Lower lobe of right lung (tissue), 2 donors: ENCODE results near the gene CLSTN2. TPM values are rescaled to one million over a fixed set of nuclear protein-coding genes. Genes with fewer than 3 reads are reported as not detected.

Experiments used
- ATAC-seq, 2 donors: fragments of 200-7000 bp; cut with Tn5 transposase; one replicate each; pipeline ENCODE4 v1.9.1; 2020 to 2022; ENCODE audit warnings: mild to moderate bottlenecking in 2 of 2, moderate library complexity in 2 of 2
- DNase-seq: peaks from one replicate; pipeline ENCODE4 v3.0.0-alpha.2; 2020
- H3K27ac ChIP-seq: fragments of 200-600 bp; one replicate; pipeline ENCODE4 v1.8.0; 2022
- H3K27me3 ChIP-seq: fragments of 200-600 bp; one replicate; pipeline ENCODE4 v1.8.0; 2022; ENCODE audit warnings: low read depth
- H3K36me3 ChIP-seq: fragments of 200-600 bp; one replicate; pipeline ENCODE4 v1.8.0; 2022; ENCODE audit warnings: mild to moderate bottlenecking
- H3K4me1 ChIP-seq: fragments of 200-600 bp; one replicate; pipeline ENCODE4 v1.8.0; 2022
- H3K4me3 ChIP-seq: fragments of 200-600 bp; one replicate; pipeline ENCODE4 v1.8.0; 2022; ENCODE audit warnings: mild to moderate bottlenecking
- H3K9me3 ChIP-seq: fragments of 200-600 bp; one replicate; pipeline ENCODE4 v1.8.0; 2022
- intact Hi-C: fragments of 100-400 bp; cut with DNase I; formaldehyde crosslinking; loops from one replicate; pipeline ENCODE4 v1.11.0; 2022
- total RNA-seq: library from RNA; stranded (reverse); fragmentation: NEBNext Ultra II Directional; extraction: Animal tissue kit (Norgen Biotek cat#: 25700); gene quantifications from one replicate; pipeline ENCODE4 v1.2.1, GENCODE V29; 2021
- TF ChIP-seq, protein P1 (sequence below): fragments of 200-600 bp; IDR thresholded peaks from one replicate; pipeline ENCODE4 v1.8.0; 2022; ENCODE audit warnings: antibody characterized with exemption, mild to moderate bottlenecking
- donor health status: DM: no; HTN: yes; CAD: no; lungs with severe emphysema.

The CLSTN2 gene
- total RNA-seq, 1 donor from 2014 or later = 4.5 TPM

DNA sequence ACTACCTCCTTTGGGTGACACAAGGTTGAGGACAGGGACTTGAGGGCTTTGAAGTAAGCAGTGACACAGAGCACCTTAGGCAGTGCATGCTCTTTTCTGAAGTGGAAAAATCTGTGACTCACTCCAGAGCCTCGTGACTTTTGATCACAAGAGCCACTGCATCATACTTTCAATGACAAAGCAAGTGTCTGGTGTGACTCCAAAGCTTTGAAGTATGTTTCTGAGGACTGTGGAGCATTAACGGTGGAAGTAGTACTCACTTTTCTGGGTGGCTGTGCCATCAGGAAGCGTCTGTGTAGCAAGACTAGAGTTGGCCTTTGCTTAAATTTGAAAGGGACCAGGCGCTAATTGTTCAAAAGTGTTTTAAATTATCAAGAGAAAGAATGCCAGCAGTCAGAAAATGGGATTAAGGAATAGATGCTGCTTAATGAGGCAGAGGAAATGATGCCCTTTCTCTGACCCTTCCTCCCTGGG, 532.2 kb downstream of the CLSTN2 start:
- intact Hi-C loops = no loop called here
- no peak overlapping the region for H3K4me3 ChIP-seq
- no peaks in the 10 kb centered on the region for H3K27me3 ChIP-seq
- no peaks in the 10 kb centered on the region for H3K9me3 ChIP-seq
- no peaks in the 10 kb centered on the region for H3K36me3 ChIP-seq
- H3K4me1 ChIP-seq = peaks cover 3% of the 10 kb centered on the region
- no peak for DNase-seq
- TF ChIP-seq, protein P1, sequence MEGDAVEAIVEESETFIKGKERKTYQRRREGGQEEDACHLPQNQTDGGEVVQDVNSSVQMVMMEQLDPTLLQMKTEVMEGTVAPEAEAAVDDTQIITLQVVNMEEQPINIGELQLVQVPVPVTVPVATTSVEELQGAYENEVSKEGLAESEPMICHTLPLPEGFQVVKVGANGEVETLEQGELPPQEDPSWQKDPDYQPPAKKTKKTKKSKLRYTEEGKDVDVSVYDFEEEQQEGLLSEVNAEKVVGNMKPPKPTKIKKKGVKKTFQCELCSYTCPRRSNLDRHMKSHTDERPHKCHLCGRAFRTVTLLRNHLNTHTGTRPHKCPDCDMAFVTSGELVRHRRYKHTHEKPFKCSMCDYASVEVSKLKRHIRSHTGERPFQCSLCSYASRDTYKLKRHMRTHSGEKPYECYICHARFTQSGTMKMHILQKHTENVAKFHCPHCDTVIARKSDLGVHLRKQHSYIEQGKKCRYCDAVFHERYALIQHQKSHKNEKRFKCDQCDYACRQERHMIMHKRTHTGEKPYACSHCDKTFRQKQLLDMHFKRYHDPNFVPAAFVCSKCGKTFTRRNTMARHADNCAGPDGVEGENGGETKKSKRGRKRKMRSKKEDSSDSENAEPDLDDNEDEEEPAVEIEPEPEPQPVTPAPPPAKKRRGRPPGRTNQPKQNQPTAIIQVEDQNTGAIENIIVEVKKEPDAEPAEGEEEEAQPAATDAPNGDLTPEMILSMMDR = no peak
- peak; percentile 84 for ATAC-seq
- H3K27ac ChIP-seq = no peak overlapping the region

DNA sequence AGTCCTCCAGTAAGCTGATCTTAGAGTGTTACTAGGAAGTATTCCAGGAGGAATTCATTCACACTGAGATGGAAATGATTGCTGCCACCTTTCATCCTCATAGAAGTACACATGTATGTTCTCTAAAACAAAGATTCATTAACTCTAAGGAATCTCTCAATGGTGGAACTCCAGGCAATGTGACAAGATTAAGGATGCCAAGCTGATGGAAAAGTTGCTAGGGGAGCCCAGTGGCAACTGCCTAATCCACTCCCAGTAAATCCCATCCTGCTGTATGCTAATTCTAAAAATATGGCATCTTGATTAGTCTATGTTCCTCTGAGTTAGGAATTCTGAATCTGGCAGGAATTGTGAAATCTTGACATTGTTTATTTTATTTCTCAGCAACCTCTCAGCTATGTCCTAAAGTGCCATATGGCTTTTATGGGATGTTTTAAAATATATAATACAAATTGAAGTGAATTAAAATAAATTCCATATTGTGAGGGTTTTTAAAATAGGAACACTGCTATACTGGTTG, 532.9 kb downstream of the CLSTN2 start:
- Histone ChIP-seq H3K4me3 (no peak overlapping the region), H3K27ac (no peak overlapping the region), H3K36me3 (no peaks in the 10 kb centered on the region), H3K4me1 (peaks cover 3% of the 10 kb centered on the region), H3K9me3 (no peaks in the 10 kb centered on the region), H3K27me3 (no peaks in the 10 kb centered on the region)
- TF ChIP-seq, protein P1 = no peak
- no peak for DNase-seq
- intact Hi-C loops = no loop called here
- ATAC-seq = peak in 1 of 2 donors; percentile 9

DNA sequence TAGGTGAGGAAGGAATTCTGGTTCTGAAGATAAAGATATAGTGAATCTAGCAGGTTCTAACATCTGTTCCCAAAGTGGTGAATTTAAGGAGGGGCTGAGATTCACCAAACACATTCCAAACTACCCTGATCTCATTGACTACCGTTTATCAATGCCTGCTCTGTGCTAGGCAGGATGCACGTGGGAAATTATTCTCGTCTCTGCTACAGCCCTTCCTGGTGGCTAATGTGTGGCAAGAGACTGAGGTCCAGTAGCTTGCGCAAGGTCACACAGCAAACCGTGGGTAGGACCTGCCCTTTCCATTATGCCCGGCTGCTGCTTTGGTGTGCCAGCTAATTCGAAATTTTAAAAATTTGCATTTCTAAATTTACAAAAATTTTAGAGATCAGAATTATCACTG, 533.4 kb downstream of the CLSTN2 start:
- ATAC-seq = no peak

DNA sequence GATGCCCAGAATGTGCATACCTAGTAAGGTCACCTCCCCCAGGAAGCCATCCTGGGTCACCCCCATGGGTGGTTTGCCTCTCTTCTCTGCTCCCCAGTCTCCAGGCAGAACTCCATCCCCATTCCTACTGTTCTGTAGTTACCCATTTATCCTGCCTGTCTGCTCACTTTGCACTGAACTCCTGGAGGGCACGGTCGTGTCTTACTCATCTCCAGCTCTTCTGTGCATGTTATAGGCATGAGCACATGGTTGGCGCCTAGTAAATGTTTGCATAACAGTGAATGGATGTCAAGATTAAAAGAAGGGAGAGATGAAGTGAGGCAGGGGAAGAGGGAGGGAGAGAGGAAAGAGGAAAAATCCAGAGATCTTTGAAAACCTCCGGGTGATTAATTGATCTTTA, 534.5 kb downstream of the CLSTN2 start:
- Histone ChIP-seq H3K9me3 (no peaks in the 10 kb centered on the region), H3K27ac (no peak overlapping the region), H3K27me3 (no peaks in the 10 kb centered on the region), H3K36me3 (no peaks in the 10 kb centered on the region), H3K4me3 (no peak overlapping the region), H3K4me1 (peaks cover 3% of the 10 kb centered on the region)
- intact Hi-C loops = no loop called here
- TF ChIP-seq, protein P1 = no peak
- no peak for ATAC-seq
- no peak for DNase-seq

More for the DNA sequence above, 533.4 kb downstream of the CLSTN2 start:
- no peak overlapping the region for H3K4me3 ChIP-seq
- H3K27ac ChIP-seq = no peak overlapping the region
- TF ChIP-seq, protein P1 = no peak
- intact Hi-C loops = no loop called here
- H3K36me3 ChIP-seq = no peaks in the 10 kb centered on the region
- H3K9me3 ChIP-seq = no peaks in the 10 kb centered on the region
- no peak for DNase-seq
- H3K27me3 ChIP-seq = no peaks in the 10 kb centered on the region
- peaks cover 3% of the 10 kb centered on the region for H3K4me1 ChIP-seq

DNA sequence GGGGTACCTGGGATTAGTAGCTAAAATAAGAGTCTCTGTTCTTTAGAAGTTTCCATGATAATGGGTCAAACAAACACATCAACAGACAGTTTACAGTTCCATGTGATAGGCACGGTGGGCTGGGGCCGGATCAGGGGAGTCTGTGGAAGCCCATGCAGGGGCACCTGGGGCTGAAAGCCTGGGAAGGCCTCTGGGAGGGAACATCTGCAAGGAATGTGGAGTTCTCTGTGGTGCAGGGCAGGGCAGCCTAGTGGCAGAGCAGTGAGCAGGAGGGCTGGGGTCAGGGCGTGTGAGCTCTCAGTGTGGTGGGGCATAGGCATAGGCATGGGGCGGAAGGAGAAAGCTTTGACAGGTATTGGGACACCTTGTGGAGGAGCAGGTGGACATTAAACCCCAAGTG, 535.2 kb downstream of the CLSTN2 start:
- Histone ChIP-seq H3K27me3 (no peaks in the 10 kb centered on the region), H3K4me1 (peaks cover 3% of the 10 kb centered on the region), H3K9me3 (no peaks in the 10 kb centered on the region), H3K36me3 (no peaks in the 10 kb centered on the region), H3K4me3 (no peak overlapping the region), H3K27ac (no peak overlapping the region)
- intact Hi-C loops = no loop called here
- DNase-seq = no peak
- ATAC-seq = no peak
- TF ChIP-seq, protein P1 = no peak
